ENCODE measurements around the gene PPP1R12B. TPM values are rescaled to one million over a fixed set of nuclear protein-coding genes. Genes with fewer than 3 reads are reported as not detected.
"Not testable (repeated sequence)": the region's sequence is repeated elsewhere in the genome, so short reads cannot be mapped to it uniquely, and the experiment has no call there.

The PPP1R12B gene
- polyA plus RNA-seq, 1 donor (not counting 4 experiments of a cell fraction or from before 2014, with no cell fraction given), result 6.9 TPM

DNA sequence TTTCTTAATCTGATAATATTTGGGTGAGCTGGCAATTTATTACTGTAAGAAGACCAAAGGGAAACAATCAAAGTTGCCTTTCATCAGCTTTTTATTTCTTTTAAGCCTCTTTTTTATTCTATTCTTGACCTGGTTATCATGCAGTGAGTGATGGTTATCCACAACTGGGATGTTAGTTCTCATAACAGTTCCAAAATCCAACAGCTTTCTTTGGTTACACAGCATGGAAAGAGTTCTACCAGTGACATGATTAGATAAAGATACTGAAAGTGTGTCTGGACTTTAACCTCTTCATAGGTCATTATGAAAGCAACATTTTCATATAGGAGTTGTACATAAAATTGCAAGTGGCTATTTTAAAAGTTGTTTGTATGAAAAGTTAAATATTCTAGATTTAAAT is 198.7 kb downstream of the PPP1R12B start:
- Histone ChIP-seq H3K9me3 (ENCODE audit: control insufficient read depth, low read depth, low read length) (no peaks in the 10 kb centered on the region), H3K79me2 (ENCODE audit: control insufficient read depth, insufficient read depth, low read length) (no peaks in the 10 kb centered on the region), H3K4me2 (ENCODE audit: control insufficient read depth, extremely low read depth, insufficient read depth, low read depth, low read length) (no peak overlapping the region), H3K9ac (ENCODE audit: control insufficient read depth, extremely low read depth, insufficient read depth, low read length) (no peak overlapping the region), H3K36me3 (ENCODE audit: control insufficient read depth in 2 of 2, extremely low read depth in 1 of 2, insufficient read depth in 2 of 2, low read length in 2 of 2) (no peaks in the 10 kb centered on the region), H3K27ac (ENCODE audit: control insufficient read depth, insufficient read depth, low read length) (no peak overlapping the region), H3K9me1 (ENCODE audit: control insufficient read depth, extremely low read depth, insufficient read depth, low read length) (no peaks in the 10 kb centered on the region), H2AFZ (ENCODE audit: control insufficient read depth, low read length) (no peak overlapping the region), H4K20me1 (ENCODE audit: control insufficient read depth, extremely low read depth, insufficient read depth, low read length) (no peaks in the 10 kb centered on the region), H3K4me1 (ENCODE audit: control insufficient read depth, extremely low read depth, insufficient read depth, low read length) (peaks cover 6% of the 10 kb centered on the region), H3K4me3 (ENCODE audit: control insufficient read depth in 2 of 3, extremely low read depth in 1 of 3, insufficient read depth in 2 of 3, low read depth in 1 of 3, low read length in 3 of 3) (no peak overlapping the region), H3K27me3 (ENCODE audit: control insufficient read depth, extremely low read depth, insufficient read depth, low read length) (no peaks in the 10 kb centered on the region)
- TF ChIP-seq, protein P1, sequence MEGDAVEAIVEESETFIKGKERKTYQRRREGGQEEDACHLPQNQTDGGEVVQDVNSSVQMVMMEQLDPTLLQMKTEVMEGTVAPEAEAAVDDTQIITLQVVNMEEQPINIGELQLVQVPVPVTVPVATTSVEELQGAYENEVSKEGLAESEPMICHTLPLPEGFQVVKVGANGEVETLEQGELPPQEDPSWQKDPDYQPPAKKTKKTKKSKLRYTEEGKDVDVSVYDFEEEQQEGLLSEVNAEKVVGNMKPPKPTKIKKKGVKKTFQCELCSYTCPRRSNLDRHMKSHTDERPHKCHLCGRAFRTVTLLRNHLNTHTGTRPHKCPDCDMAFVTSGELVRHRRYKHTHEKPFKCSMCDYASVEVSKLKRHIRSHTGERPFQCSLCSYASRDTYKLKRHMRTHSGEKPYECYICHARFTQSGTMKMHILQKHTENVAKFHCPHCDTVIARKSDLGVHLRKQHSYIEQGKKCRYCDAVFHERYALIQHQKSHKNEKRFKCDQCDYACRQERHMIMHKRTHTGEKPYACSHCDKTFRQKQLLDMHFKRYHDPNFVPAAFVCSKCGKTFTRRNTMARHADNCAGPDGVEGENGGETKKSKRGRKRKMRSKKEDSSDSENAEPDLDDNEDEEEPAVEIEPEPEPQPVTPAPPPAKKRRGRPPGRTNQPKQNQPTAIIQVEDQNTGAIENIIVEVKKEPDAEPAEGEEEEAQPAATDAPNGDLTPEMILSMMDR (optimal IDR thresholded peaks at IDR 0.05 in 1 of 3, IDR thresholded peaks at IDR 0.05 in 1 of 3, conservative IDR thresholded peaks at IDR 0.05 in 1 of 3; ENCODE audit: extremely low read depth in 1 of 3, insufficient read depth in 2 of 3, low read length in 3 of 3), result no peak
- TF ChIP-seq EZH2 (IDR thresholded peaks at IDR 0.05; ENCODE audit: low read length), result no peak
- DNase-seq (ENCODE audit: low read depth, low spot score) (no peak), FAIRE-seq (no peak)
- dilution Hi-C loops (cut with MboI; ENCODE audit: extremely low pct_ligation_motif_present, low sequenced_read_pairs), result no loop called here

DNA sequence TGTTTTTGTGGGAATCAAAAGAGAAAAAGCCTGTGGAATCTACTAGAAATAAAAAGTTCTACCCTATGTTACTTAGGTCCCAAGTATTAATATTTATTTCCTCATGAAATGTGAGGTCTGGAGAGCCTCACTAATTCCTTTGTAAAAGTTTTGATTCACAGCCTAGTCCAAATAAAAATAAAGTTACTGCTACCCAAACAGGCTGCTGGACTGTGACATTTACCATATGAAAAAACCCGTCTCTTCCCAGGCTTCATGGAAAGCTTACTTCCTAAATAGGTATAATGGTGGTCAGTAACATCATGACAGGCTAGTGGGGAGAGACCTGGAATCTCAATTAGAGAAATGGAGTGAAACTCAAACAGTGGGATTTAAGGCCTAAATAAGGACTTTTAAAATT is 201.6 kb downstream of the PPP1R12B start:
- dilution Hi-C loops (cut with MboI; ENCODE audit: extremely low pct_ligation_motif_present, low sequenced_read_pairs); H2AFZ ChIP-seq (ENCODE audit: control insufficient read depth, low read length); H3K9ac ChIP-seq (ENCODE audit: control insufficient read depth, extremely low read depth, insufficient read depth, low read length); DNase-seq (ENCODE audit: low read depth, low spot score); FAIRE-seq; H3K79me2 ChIP-seq (ENCODE audit: control insufficient read depth, insufficient read depth, low read length); H3K4me2 ChIP-seq (ENCODE audit: control insufficient read depth, extremely low read depth, insufficient read depth, low read depth, low read length); H3K27ac ChIP-seq (ENCODE audit: control insufficient read depth, insufficient read depth, low read length); H3K36me3 ChIP-seq (ENCODE audit: control insufficient read depth in 2 of 2, extremely low read depth in 1 of 2, insufficient read depth in 2 of 2, low read length in 2 of 2); H3K9me3 ChIP-seq (ENCODE audit: control insufficient read depth, low read depth, low read length); H3K9me1 ChIP-seq (ENCODE audit: control insufficient read depth, extremely low read depth, insufficient read depth, low read length); H4K20me1 ChIP-seq (ENCODE audit: control insufficient read depth, extremely low read depth, insufficient read depth, low read length); H3K4me1 ChIP-seq (ENCODE audit: control insufficient read depth, extremely low read depth, insufficient read depth, low read length); H3K4me3 ChIP-seq (ENCODE audit: control insufficient read depth in 2 of 3, extremely low read depth in 1 of 3, insufficient read depth in 2 of 3, low read depth in 1 of 3, low read length in 3 of 3); H3K27me3 ChIP-seq (ENCODE audit: control insufficient read depth, extremely low read depth, insufficient read depth, low read length): not testable (repeated sequence)

DNA sequence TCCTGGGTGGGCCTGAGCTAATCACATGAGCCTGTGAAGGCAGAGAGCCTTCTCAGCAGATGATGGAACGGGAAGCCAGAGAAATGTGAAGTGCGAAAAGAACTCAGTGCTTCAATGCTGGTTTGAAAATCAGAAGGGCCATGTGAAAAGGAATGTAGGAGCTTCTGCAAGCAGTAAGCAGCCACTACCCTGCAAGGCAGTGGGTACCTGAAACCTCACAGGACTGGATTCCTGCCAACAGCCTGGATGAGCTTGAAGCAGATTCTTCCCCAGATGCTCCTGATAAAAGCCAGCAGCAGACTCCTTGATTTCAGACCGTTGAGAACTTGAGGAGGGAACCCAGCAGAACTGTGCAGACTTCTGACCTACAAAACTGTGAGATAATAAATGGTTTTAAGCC is 203.2 kb downstream of the PPP1R12B start:
- dilution Hi-C loops (cut with MboI; ENCODE audit: extremely low pct_ligation_motif_present, low sequenced_read_pairs), result no loop called here
- H3K9me3 ChIP-seq (ENCODE audit: control insufficient read depth, low read depth, low read length), result no peaks in the 10 kb centered on the region
- DNase-seq (ENCODE audit: low read depth, low spot score) (no peak), FAIRE-seq (peak; percentile 36)
- H3K27ac ChIP-seq (ENCODE audit: control insufficient read depth, insufficient read depth, low read length), result no peak overlapping the region
- H3K4me3 ChIP-seq (ENCODE audit: control insufficient read depth in 2 of 3, extremely low read depth in 1 of 3, insufficient read depth in 2 of 3, low read depth in 1 of 3, low read length in 3 of 3), result no peak overlapping the region
- no peak overlapping the region for H3K9ac ChIP-seq (ENCODE audit: control insufficient read depth, extremely low read depth, insufficient read depth, low read length)
- H3K27me3 ChIP-seq (ENCODE audit: control insufficient read depth, extremely low read depth, insufficient read depth, low read length), result no peaks in the 10 kb centered on the region
- no peaks in the 10 kb centered on the region for H3K9me1 ChIP-seq (ENCODE audit: control insufficient read depth, extremely low read depth, insufficient read depth, low read length)
- TF ChIP-seq, protein P1 (optimal IDR thresholded peaks at IDR 0.05 in 1 of 3, IDR thresholded peaks at IDR 0.05 in 1 of 3, conservative IDR thresholded peaks at IDR 0.05 in 1 of 3; ENCODE audit: extremely low read depth in 1 of 3, insufficient read depth in 2 of 3, low read length in 3 of 3), result no peak
- TF ChIP-seq EZH2 (IDR thresholded peaks at IDR 0.05; ENCODE audit: low read length), result no peak
- no peaks in the 10 kb centered on the region for H3K36me3 ChIP-seq (ENCODE audit: control insufficient read depth in 2 of 2, extremely low read depth in 1 of 2, insufficient read depth in 2 of 2, low read length in 2 of 2)
- no peak overlapping the region for H3K4me2 ChIP-seq (ENCODE audit: control insufficient read depth, extremely low read depth, insufficient read depth, low read depth, low read length)
- no peaks in the 10 kb centered on the region for H3K79me2 ChIP-seq (ENCODE audit: control insufficient read depth, insufficient read depth, low read length)
- H3K4me1 ChIP-seq (ENCODE audit: control insufficient read depth, extremely low read depth, insufficient read depth, low read length), result no peaks in the 10 kb centered on the region
- no peak overlapping the region for H2AFZ ChIP-seq (ENCODE audit: control insufficient read depth, low read length)
- no peaks in the 10 kb centered on the region for H4K20me1 ChIP-seq (ENCODE audit: control insufficient read depth, extremely low read depth, insufficient read depth, low read length)

DNA sequence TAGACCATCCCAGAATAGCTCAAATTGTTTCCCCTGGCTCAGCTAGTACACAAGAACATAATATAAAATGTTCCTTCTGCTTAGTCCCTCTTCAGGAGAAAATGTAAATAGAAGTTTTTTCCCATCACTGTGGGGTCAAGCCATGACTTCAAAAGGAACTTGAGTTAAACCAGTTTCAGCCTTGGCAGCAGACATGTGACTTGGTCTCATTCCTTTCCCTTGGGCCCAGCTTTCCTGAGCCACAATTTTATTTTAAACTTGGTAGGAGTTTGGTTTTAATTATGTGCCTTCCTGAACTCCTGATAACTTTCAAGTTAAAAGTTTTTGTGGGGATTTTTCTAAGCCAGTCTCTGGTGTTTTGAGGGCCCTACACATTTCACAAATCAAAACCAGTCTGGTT is 204.1 kb downstream of the PPP1R12B start:
- H3K4me3 ChIP-seq (ENCODE audit: control insufficient read depth in 2 of 3, extremely low read depth in 1 of 3, insufficient read depth in 2 of 3, low read depth in 1 of 3, low read length in 3 of 3); H3K9me1 ChIP-seq (ENCODE audit: control insufficient read depth, extremely low read depth, insufficient read depth, low read length); DNase-seq (ENCODE audit: low read depth, low spot score); H3K79me2 ChIP-seq (ENCODE audit: control insufficient read depth, insufficient read depth, low read length); H3K9me3 ChIP-seq (ENCODE audit: control insufficient read depth, low read depth, low read length); H3K4me1 ChIP-seq (ENCODE audit: control insufficient read depth, extremely low read depth, insufficient read depth, low read length); H3K9ac ChIP-seq (ENCODE audit: control insufficient read depth, extremely low read depth, insufficient read depth, low read length); H3K27me3 ChIP-seq (ENCODE audit: control insufficient read depth, extremely low read depth, insufficient read depth, low read length); H3K27ac ChIP-seq (ENCODE audit: control insufficient read depth, insufficient read depth, low read length); H3K36me3 ChIP-seq (ENCODE audit: control insufficient read depth in 2 of 2, extremely low read depth in 1 of 2, insufficient read depth in 2 of 2, low read length in 2 of 2); H3K4me2 ChIP-seq (ENCODE audit: control insufficient read depth, extremely low read depth, insufficient read depth, low read depth, low read length); H4K20me1 ChIP-seq (ENCODE audit: control insufficient read depth, extremely low read depth, insufficient read depth, low read length); FAIRE-seq; H2AFZ ChIP-seq (ENCODE audit: control insufficient read depth, low read length); dilution Hi-C loops (cut with MboI; ENCODE audit: extremely low pct_ligation_motif_present, low sequenced_read_pairs): not testable (repeated sequence)

Data from keratinocyte (primary cell).